ENCODE data around the gene SERPINA5. TPM values are rescaled to one million over a fixed set of nuclear protein-coding genes. Genes with fewer than 3 reads are reported as not detected.
A peak's percentile ranks its signal among the peaks of the same experiment; 100 is the strongest.

Gene SERPINA5
- total RNA-seq, 4 donors from 2014 or later, result 0.76 to 4.5 (median 1.9) TPM; not detected in 1

DNA sequence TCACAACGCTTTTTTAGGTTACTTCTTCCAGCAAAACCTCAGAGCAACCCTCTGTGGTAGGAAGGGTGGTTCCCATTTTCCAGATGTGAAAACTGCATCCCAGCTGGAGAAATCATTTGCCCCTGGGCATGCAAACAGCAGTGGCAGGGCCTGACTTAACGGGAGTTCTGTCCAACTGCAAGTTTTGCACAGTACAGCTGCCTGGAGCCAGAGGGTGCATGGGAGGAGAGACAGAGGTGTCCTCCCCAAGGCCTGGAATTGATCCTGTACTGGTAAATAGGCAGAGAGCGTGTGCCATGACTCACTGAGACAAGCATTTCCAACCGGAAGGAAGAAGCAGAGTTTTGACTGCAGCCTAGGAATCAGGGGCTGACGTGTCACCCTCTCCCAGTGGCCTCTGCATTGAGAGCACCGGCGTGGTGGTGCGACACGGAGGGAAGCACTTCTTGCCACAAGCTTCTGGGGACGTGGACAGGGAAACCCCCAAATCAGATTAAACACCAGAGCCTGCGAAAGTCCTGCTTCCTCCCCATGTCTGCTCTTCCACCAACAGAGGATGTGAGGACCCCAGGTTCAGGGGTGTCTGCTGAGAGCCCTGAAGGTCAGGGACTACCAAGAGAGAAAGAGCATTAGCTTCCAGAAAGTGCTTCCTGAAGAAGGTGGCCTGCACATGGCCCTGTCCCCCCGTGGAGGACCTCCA lies 39.0 kb upstream of the SERPINA5 start:
- no peaks in the 10 kb centered on the region for H3K27me3 ChIP-seq
- DNase-seq (ENCODE audit: low spot score in 2 of 2), result no peak

DNA sequence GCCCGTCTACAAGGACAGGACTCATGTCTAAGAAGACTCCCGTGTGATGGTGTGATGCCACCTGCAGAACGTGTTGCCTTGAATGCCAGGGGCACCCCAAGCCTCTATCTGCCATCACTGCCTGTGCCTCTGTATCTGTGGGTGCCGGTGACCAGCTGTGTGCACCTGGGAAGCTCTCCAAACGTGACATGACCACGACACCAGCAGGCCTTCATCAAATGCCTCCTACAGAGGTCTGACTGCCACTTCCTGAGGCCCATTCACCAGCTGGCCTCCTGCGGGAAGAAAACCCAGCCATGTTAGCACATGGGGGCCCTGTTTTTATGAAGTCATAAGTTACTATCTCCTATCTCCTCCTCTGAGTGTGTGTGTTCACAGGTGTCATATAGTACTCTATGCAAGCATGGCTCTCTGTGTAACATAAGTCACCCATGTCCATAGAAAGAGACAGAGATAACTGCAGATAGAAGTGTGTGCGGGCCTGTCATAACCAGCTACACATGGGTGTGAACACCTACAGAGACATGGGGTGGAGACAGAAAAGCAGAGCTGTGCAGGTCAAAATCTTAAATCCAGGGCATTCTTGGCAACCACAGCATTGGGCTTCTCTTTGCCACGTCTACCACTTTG lies 38.3 kb upstream of the SERPINA5 start:
- Histone ChIP-seq H3K27me3 (no peaks in the 10 kb centered on the region), H3K4me1 (peaks cover 40% of the 10 kb centered on the region), H3K27ac (peak overlapping the region; percentile 75), H3K9me3 (no peaks in the 10 kb centered on the region), H3K4me3 (no peak overlapping the region), H3K36me3 (no peaks in the 10 kb centered on the region)
- DNase-seq (ENCODE audit: low spot score in 2 of 2), result no peak
- 60% methylated on average over 6 of the region's 9 CpGs for WGBS
- TF ChIP-seq, protein P1, sequence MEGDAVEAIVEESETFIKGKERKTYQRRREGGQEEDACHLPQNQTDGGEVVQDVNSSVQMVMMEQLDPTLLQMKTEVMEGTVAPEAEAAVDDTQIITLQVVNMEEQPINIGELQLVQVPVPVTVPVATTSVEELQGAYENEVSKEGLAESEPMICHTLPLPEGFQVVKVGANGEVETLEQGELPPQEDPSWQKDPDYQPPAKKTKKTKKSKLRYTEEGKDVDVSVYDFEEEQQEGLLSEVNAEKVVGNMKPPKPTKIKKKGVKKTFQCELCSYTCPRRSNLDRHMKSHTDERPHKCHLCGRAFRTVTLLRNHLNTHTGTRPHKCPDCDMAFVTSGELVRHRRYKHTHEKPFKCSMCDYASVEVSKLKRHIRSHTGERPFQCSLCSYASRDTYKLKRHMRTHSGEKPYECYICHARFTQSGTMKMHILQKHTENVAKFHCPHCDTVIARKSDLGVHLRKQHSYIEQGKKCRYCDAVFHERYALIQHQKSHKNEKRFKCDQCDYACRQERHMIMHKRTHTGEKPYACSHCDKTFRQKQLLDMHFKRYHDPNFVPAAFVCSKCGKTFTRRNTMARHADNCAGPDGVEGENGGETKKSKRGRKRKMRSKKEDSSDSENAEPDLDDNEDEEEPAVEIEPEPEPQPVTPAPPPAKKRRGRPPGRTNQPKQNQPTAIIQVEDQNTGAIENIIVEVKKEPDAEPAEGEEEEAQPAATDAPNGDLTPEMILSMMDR (IDR thresholded peaks at IDR 0.05), result no peak
- TF ChIP-seq POLR2A (IDR thresholded peaks at IDR 0.05) (no peak), EP300 (IDR thresholded peaks at IDR 0.05) (no peak), POLR2AphosphoS5 (IDR thresholded peaks at IDR 0.05) (no peak)

More for the DNA sequence above, 39.0 kb upstream of the SERPINA5 start:
- WGBS, result 41% methylated on average over 6 of the region's 12 CpGs
- H3K27ac ChIP-seq, result peak overlapping the region; percentile 75
- no peak overlapping the region for H3K4me3 ChIP-seq
- peaks cover 37% of the 10 kb centered on the region for H3K4me1 ChIP-seq
- H3K36me3 ChIP-seq, result no peaks in the 10 kb centered on the region
- no peaks in the 10 kb centered on the region for H3K9me3 ChIP-seq
- TF ChIP-seq EP300 (IDR thresholded peaks at IDR 0.05) (no peak), POLR2A (IDR thresholded peaks at IDR 0.05) (no peak)
- TF ChIP-seq, protein P1 (IDR thresholded peaks at IDR 0.05), result no peak

DNA sequence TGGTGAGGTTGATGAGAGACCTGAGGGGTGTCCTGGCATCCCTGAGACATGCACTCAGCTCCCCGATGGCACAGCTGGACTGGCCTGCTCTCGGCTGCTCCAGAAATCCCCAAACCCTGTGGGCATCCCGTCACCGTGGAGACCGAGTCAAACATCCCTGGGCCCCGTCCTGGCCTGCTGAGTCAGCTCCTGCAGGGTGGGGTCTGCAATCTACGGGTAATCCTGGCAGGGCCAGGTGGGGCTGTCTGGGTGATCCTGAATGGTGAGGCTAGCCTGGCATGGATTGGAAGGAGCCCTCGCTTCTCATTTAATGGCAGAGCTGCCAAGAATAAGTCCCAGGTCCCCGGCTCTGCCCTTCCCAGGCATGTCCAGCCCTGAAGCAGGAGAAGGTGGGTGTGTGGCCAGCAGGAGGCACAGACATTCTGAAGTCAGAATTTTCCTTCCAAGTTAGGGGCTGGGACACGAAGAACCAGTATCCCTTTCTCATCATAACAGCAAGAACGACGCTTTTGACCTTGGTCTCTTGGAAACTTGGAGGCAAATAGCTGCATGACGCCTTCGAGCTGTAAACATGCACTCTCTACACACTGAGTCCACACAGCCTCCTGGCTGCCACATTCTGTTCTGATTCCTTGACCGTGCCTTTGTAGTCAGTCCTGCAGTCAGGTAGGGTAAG lies 37.6 kb upstream of the SERPINA5 start:
- H3K27ac ChIP-seq, result peak overlapping the region; percentile 75
- DNase-seq (ENCODE audit: low spot score in 2 of 2), result no peak

GRCh38 chr14:94544726-94545125 lies 36.5 kb upstream of the SERPINA5 start:
- WGBS, result 91% methylated on average over 5 of the region's 7 CpGs
- TF ChIP-seq EP300 (IDR thresholded peaks at IDR 0.05), result no peak
- TF ChIP-seq, protein P1 (IDR thresholded peaks at IDR 0.05), result no peak
- TF ChIP-seq POLR2AphosphoS5 (IDR thresholded peaks at IDR 0.05), result no peak
- no peak for TF ChIP-seq POLR2A (IDR thresholded peaks at IDR 0.05)
- H3K36me3 ChIP-seq, result no peaks in the 10 kb centered on the region

More for the DNA sequence above, 37.6 kb upstream of the SERPINA5 start:
- Histone ChIP-seq H3K9me3 (no peaks in the 10 kb centered on the region), H3K4me3 (no peak overlapping the region), H3K36me3 (no peaks in the 10 kb centered on the region), H3K4me1 (peaks cover 46% of the 10 kb centered on the region), H3K27me3 (no peaks in the 10 kb centered on the region)
- 20% methylated on average over 13 of the region's 15 CpGs for WGBS
- TF ChIP-seq, protein P1 (IDR thresholded peaks at IDR 0.05), result no peak
- TF ChIP-seq EP300 (IDR thresholded peaks at IDR 0.05) (no peak), POLR2A (IDR thresholded peaks at IDR 0.05) (no peak), POLR2AphosphoS5 (IDR thresholded peaks at IDR 0.05) (no peak)

More at GRCh38 chr14:94544726-94545125, 36.5 kb upstream of the SERPINA5 start:
- H3K9me3 ChIP-seq, result no peaks in the 10 kb centered on the region
- no peak overlapping the region for H3K4me3 ChIP-seq
- H3K4me1 ChIP-seq, result peaks cover 46% of the 10 kb centered on the region
- no peak overlapping the region for H3K27ac ChIP-seq
- no peaks in the 10 kb centered on the region for H3K27me3 ChIP-seq
- DNase-seq (ENCODE audit: low spot score in 2 of 2), result no peak
